H1 (cell line): ENCODE measurements around the gene PARS2. TPM values are rescaled to one million over a fixed set of nuclear protein-coding genes. Genes with fewer than 3 reads are reported as not detected.

Experiments
- CTCF ChIA-PET: fragments of 300-600 bp; sonication (Branson Sonifier 250); formaldehyde crosslinking; loops from one replicate; lab custom pipeline; 2021; ENCODE audit not compliant: partially characterized antibody; lab: Charles Lee
- POLR2A ChIA-PET: fragments of 300-600 bp; sonication (Branson Sonifier 250); formaldehyde crosslinking; loops from one replicate; lab custom pipeline; 2021; ENCODE audit warnings: inconsistent platforms; ENCODE audit not compliant: partially characterized antibody; lab: Charles Lee
- DNase-seq, 2 experiments: peaks; one replicate each; pipeline versions ENCODE4 v3.0.0 to v3.0.0-alpha.2; 2010 to 2022; ENCODE audit warnings: low spot score in 2 of 2, low read depth in 1 of 2, mixed read lengths in 1 of 2
- FAIRE-seq: peaks from 2 replicates; lab custom pipeline; 2011; peaks lifted over from hg19 to GRCh38; lab: Jason Lieb, UNC
- H2AFZ ChIP-seq: 2 replicates; pipeline ENCODE4 v1.8.1; 2012; ENCODE audit warnings: low read length, inconsistent platforms
- H2AK5ac ChIP-seq: 2 replicates; pipeline ENCODE4 v1.6.1; 2013; ENCODE audit warnings: low read depth, low read length
- H2BK120ac ChIP-seq: replicated peaks from 2 replicates; pipeline ENCODE3; 2013; ENCODE audit warnings: low read depth, low read length, inconsistent platforms
- H2BK12ac ChIP-seq: 2 replicates; pipeline ENCODE4 v1.6.1; 2013; ENCODE audit warnings: low read depth, low read length
- H2BK15ac ChIP-seq: 2 replicates; pipeline ENCODE4 v1.6.1; 2013; ENCODE audit warnings: low read length
- H2BK20ac ChIP-seq: 2 replicates; pipeline ENCODE4 v1.6.1; 2013; ENCODE audit warnings: low read length
- H2BK5ac ChIP-seq: 2 replicates; pipeline ENCODE4 v1.6.1; 2013; ENCODE audit warnings: low read depth, low read length
- H3K14ac ChIP-seq: 2 replicates; pipeline ENCODE4 v1.6.1; 2013; ENCODE audit warnings: inconsistent platforms; ENCODE audit not compliant: insufficient read length
- H3K18ac ChIP-seq: 2 replicates; pipeline ENCODE4 v1.6.1; 2013; ENCODE audit warnings: low read length; ENCODE audit errors: extremely low read depth
- H3K23ac ChIP-seq: 2 replicates; pipeline ENCODE4 v1.6.1; 2013; ENCODE audit warnings: inconsistent platforms; ENCODE audit not compliant: insufficient read length
- H3K23me2 ChIP-seq: 2 replicates; pipeline ENCODE4 v1.6.1; 2013; ENCODE audit warnings: low read depth, low read length
- H3K27ac ChIP-seq: 2 replicates; pipeline ENCODE4 v1.6.1; 2011; ENCODE audit warnings: low read depth, low read length, inconsistent platforms
- H3K27me3 ChIP-seq, 4 experiments: replicated peaks in 1 of 4; 1 replicate in 1 of 4; 2 replicates in 3 of 4; pipeline versions ENCODE4 v1.6.1 to v1.8.1; 2011 to 2013; ENCODE audit warnings: low read length in 3 of 4, mild to moderate bottlenecking in 3 of 4, inconsistent platforms in 2 of 4, mixed read lengths in 2 of 4, moderate library complexity in 1 of 4; ENCODE audit not compliant: control insufficient read depth in 3 of 4, insufficient read depth in 3 of 4; ENCODE audit errors: extremely low read depth in 1 of 4
- H3K36me3 ChIP-seq, 4 experiments: 2 replicates each; pipeline versions ENCODE4 v1.6.1 to v1.8.1; 2011 to 2013; ENCODE audit warnings: mild to moderate bottlenecking in 4 of 4, low read length in 3 of 4, moderate library complexity in 2 of 4, control low read depth in 1 of 4, inconsistent platforms in 1 of 4; ENCODE audit not compliant: insufficient read depth in 4 of 4, control insufficient read depth in 2 of 4
- H3K4ac ChIP-seq: replicated peaks from 2 replicates; pipeline ENCODE3; 2013; ENCODE audit warnings: low read length, low read depth, mixed read lengths, inconsistent platforms; ENCODE audit not compliant: insufficient read length
- H3K4me1 ChIP-seq, 4 experiments: replicated peaks in 1 of 4; 1 replicate in 1 of 4; 2 replicates in 3 of 4; pipeline versions ENCODE4 v1.6.1 to v1.8.1; 2011 to 2013; ENCODE audit warnings: low read length in 3 of 4, inconsistent platforms in 2 of 4, mixed read lengths in 1 of 4; ENCODE audit not compliant: insufficient read depth in 4 of 4, control insufficient read depth in 3 of 4
- H3K4me2 ChIP-seq, 2 experiments: 2 replicates each; pipeline versions ENCODE4 v1.6.1 to v1.8.1; 2011 to 2013; ENCODE audit warnings: low read depth in 2 of 2, low read length in 2 of 2, control low read depth in 1 of 2, inconsistent platforms in 1 of 2, mild to moderate bottlenecking in 1 of 2; ENCODE audit not compliant: insufficient read depth in 1 of 2
- H3K4me3 ChIP-seq, 4 experiments: fragments of 200-600, 300-600 bp in 1 of 4; sonication (generic), shearing (Covaris generic), sonication (Bioruptor Twin) in 1 of 4; 2 replicates each; pipeline versions ENCODE4 v1.5.1 to v1.8.1; 2011 to 2016; ENCODE audit warnings: low read length in 4 of 4, low read depth in 3 of 4, control low read depth in 2 of 4, inconsistent platforms in 2 of 4, mild to moderate bottlenecking in 2 of 4, mixed read lengths in 1 of 4, moderate library complexity in 1 of 4; ENCODE audit not compliant: insufficient read depth in 2 of 4; ENCODE audit errors: extremely low read depth in 1 of 4
- H3K56ac ChIP-seq: replicated peaks from 2 replicates; pipeline ENCODE3; 2013; ENCODE audit warnings: low read depth, mild to moderate bottlenecking, mixed read lengths, low read length, inconsistent platforms; ENCODE audit not compliant: insufficient read length
- H3K79me1 ChIP-seq: 2 replicates; pipeline ENCODE4 v1.6.1; 2013; ENCODE audit warnings: low read depth, low read length, control low read depth
- H3K79me2 ChIP-seq, 2 experiments: 2 replicates each; pipeline versions ENCODE4 v1.6.1 to v1.8.1; 2012 to 2013; ENCODE audit warnings: low read length in 2 of 2, mild to moderate bottlenecking in 2 of 2, inconsistent platforms in 1 of 2; ENCODE audit not compliant: insufficient read depth in 2 of 2, control insufficient read depth in 1 of 2
- H3K9ac ChIP-seq, 4 experiments: replicated peaks in 1 of 4; 1 replicate in 1 of 4; 2 replicates in 3 of 4; pipeline versions ENCODE4 v1.6.1 to v1.8.1; 2011 to 2013; ENCODE audit warnings: low read depth in 3 of 4, low read length in 3 of 4, control low read depth in 2 of 4, mild to moderate bottlenecking in 2 of 4, moderate library complexity in 2 of 4, inconsistent platforms in 1 of 4; ENCODE audit errors: extremely low read depth in 1 of 4
- H3K9me3 ChIP-seq, 2 experiments: 2 replicates each; pipeline versions ENCODE4 v1.6.1 to v1.8.1; 2012 to 2013; ENCODE audit warnings: mild to moderate bottlenecking in 2 of 2, moderate library complexity in 2 of 2, control low read depth in 1 of 2, inconsistent platforms in 1 of 2, low read depth in 1 of 2, low read length in 1 of 2, mixed read lengths in 1 of 2; ENCODE audit not compliant: insufficient read depth in 2 of 2
- H4K20me1 ChIP-seq, 2 experiments: replicated peaks in 1 of 2; 2 replicates each; pipeline versions ENCODE3 to v1.8.1; 2011 to 2013; ENCODE audit warnings: inconsistent platforms in 2 of 2, low read length in 2 of 2, mild to moderate bottlenecking in 1 of 2; ENCODE audit not compliant: insufficient read depth in 2 of 2, control insufficient read depth in 1 of 2
- H4K5ac ChIP-seq: 2 replicates; pipeline ENCODE4 v1.6.1; 2013; ENCODE audit warnings: low read length, low read depth, mixed read lengths, inconsistent platforms; ENCODE audit not compliant: insufficient read length
- H4K8ac ChIP-seq: 2 replicates; pipeline ENCODE4 v1.8.0; 2013; ENCODE audit warnings: mild to moderate bottlenecking, moderate library complexity, low read length, inconsistent platforms; ENCODE audit not compliant: insufficient read depth; ENCODE audit errors: extremely low read depth
- H4K91ac ChIP-seq: replicated peaks from 2 replicates; pipeline ENCODE3; 2013; ENCODE audit warnings: low read length, mixed read lengths, inconsistent platforms; ENCODE audit not compliant: insufficient read length
- CEBPB ChIP-seq: IDR thresholded peaks from 2 replicates; pipeline ENCODE4 v1.6.1; 2012; ENCODE audit warnings: low read depth, low read length
- CTBP2 ChIP-seq: IDR thresholded peaks from 2 replicates; pipeline ENCODE4 v1.7.0; 2011; ENCODE audit warnings: borderline replicate concordance, mild to moderate bottlenecking, moderate library complexity, mixed read lengths, low read length; ENCODE audit not compliant: insufficient read depth, insufficient read length
- EGR1 ChIP-seq: IDR thresholded peaks from 2 replicates; pipeline ENCODE4 v1.6.1; 2011; ENCODE audit warnings: low read depth, low read length, borderline replicate concordance
- EZH2 ChIP-seq: fragments of 200-600 bp; sonication (generic); IDR thresholded peaks from 2 replicates; pipeline ENCODE4 v1.7.1; 2012; ENCODE audit warnings: low read depth, mild to moderate bottlenecking, moderate library complexity, low read length, inconsistent platforms; ENCODE audit not compliant: severe bottlenecking
- HDAC2 ChIP-seq, 2 experiments: fragments of 300-600 bp in 1 of 2; sonication (generic) in 1 of 2; IDR thresholded peaks; 2 replicates each; pipeline ENCODE4 v1.6.1; 2011 to 2012; ENCODE audit warnings: low read depth in 2 of 2, low read length in 2 of 2, mild to moderate bottlenecking in 2 of 2, moderate library complexity in 2 of 2, borderline replicate concordance in 1 of 2, inconsistent platforms in 1 of 2
- HDAC6 ChIP-seq: IDR thresholded peaks from one replicate; pipeline ENCODE4 v1.7.1; 2012; ENCODE audit warnings: low read depth, mild to moderate bottlenecking, inconsistent platforms, low read length, moderate library complexity
- JUN ChIP-seq: IDR thresholded peaks from 2 replicates; pipeline ENCODE4 v1.6.1; 2011; ENCODE audit warnings: low read depth, mild to moderate bottlenecking, improper control_type of control experiment, low read length
- MAX ChIP-seq: IDR thresholded peaks from 2 replicates; pipeline ENCODE4 v1.6.1; 2012; ENCODE audit warnings: inconsistent platforms
- NANOG ChIP-seq: IDR thresholded peaks from 2 replicates; pipeline ENCODE4 v1.6.1; 2011; ENCODE audit warnings: low read length, low read depth, mild to moderate bottlenecking, inconsistent platforms; ENCODE audit not compliant: insufficient read depth, poor library complexity, severe bottlenecking
- PHF8 ChIP-seq: fragments of 200-600 bp; sonication (generic); conservative IDR thresholded peaks from 2 replicates; pipeline ENCODE4 v1.7.1; 2012; ENCODE audit warnings: low read depth, mild to moderate bottlenecking, inconsistent platforms, low read length, moderate library complexity
- SAP30 ChIP-seq: fragments of 300-600 bp; sonication (generic); IDR thresholded peaks from 2 replicates; pipeline ENCODE4 v1.7.1; 2012; ENCODE audit warnings: low read length, moderate library complexity, mild to moderate bottlenecking, inconsistent platforms; ENCODE audit not compliant: insufficient read depth, insufficient replicate concordance
- SRF ChIP-seq: IDR thresholded peaks from 2 replicates; pipeline ENCODE4 v1.6.1; 2011; ENCODE audit warnings: mild to moderate bottlenecking, low read depth, low read length, moderate library complexity
- ZNF274 ChIP-seq: IDR thresholded peaks from 2 replicates; pipeline ENCODE4 v1.7.0; 2012; ENCODE audit warnings: low read length, borderline replicate concordance; ENCODE audit errors: extremely low read depth
- WGBS, 2 experiments: shearing (Covaris generic) in 1 of 2; methylation state at CpG; one replicate each; pipeline versions ENCODE4 v1.1.6 to v1.1.7; 2013 to 2015; ENCODE audit warnings: low lambda C conversion rate in 2 of 2, mixed read lengths in 2 of 2, inconsistent platforms in 1 of 2, low coverage in 1 of 2, missing lambda C conversion rate in 1 of 2; ENCODE audit not compliant: insufficient replicate concordance in 2 of 2, insufficient coverage in 1 of 2, insufficient read length in 1 of 2; ENCODE audit errors: extremely low coverage in 1 of 2, missing lambda C conversion rate in 1 of 2; 5-methylcytosine and 5-hydroxymethylcytosine counted together
- polyA plus RNA-seq, 7 experiments: library from polyadenylated mRNA; depleted of rRNA in 3 of 7; stranded (reverse) in 5 of 7; unstranded in 2 of 7; fragments of >200 nt in 5 of 7; fragments of 200-250 nt in 2 of 7; gene quantifications; 1 replicate in 5 of 7; 2 replicates in 1 of 7; 4 replicates in 1 of 7; pipeline versions ENCODE4 v1.2.1 to v1.2.3, GENCODE V29; 2011 to 2013; ENCODE audit warnings: missing spikeins in 2 of 7, mixed read lengths in 2 of 7
- total RNA-seq: library from RNA; stranded (reverse); fragmentation: NEBNext Ultra II Directional; extraction: Animal tissue kit (Norgen Biotek cat#: 25700); gene quantifications from 2 replicates; pipeline ENCODE4 v1.2.1, GENCODE V29; 2021

Gene PARS2
- total and polyA plus RNA-seq, 2 of the 8 experiments (the other 6 are each of a cell fraction or from before 2014, with no cell fraction given) = 8.9 to 10.0 TPM

GRCh38 chr1:54782588-54782987, 18.3 kb upstream of the PARS2 start:
- no peak overlapping the region for H3K23ac ChIP-seq
- no peak overlapping the region for H3K9ac ChIP-seq
- H3K4me2 ChIP-seq = no peak overlapping the region
- no peak overlapping the region for H3K18ac ChIP-seq
- H4K91ac ChIP-seq = no peak overlapping the region
- no peak overlapping the region for H3K4ac ChIP-seq
- no peak for DNase-seq
- H3K27me3 ChIP-seq = peaks cover 15 to 26% (median 25%) of the 10 kb centered on the region in 4 experiments; a peak in 6 of 7 replicates
- ChIA-PET POLR2A (no interaction called here), CTCF (interaction anchor here (0.7 to 3.0 kb wide), 4 partner anchors 9 to 18 kb away, joined by 3 to 31 read pairs (median 3); partner anchors contain the start of gene TTC22)
- FAIRE-seq = no peak
- H2BK12ac ChIP-seq = no peak overlapping the region
- H3K27ac ChIP-seq = no peak overlapping the region
- H3K14ac ChIP-seq = no peak overlapping the region
- no peak overlapping the region for H2BK120ac ChIP-seq
- no peaks in the 10 kb centered on the region; a peak in 1 of 7 replicates for H3K4me1 ChIP-seq
- no peak overlapping the region for H4K5ac ChIP-seq
- WGBS, 2 experiments = 88% methylated on average over 2 of the region's 2 CpGs; no CpG with 5 or more reads in 1 of the 2 experiments
- no peaks in the 10 kb centered on the region for H3K79me2 ChIP-seq
- no peak overlapping the region for H2AFZ ChIP-seq
- no peaks in the 10 kb centered on the region for H3K9me3 ChIP-seq
- H2BK15ac ChIP-seq = no peak overlapping the region
- H3K4me3 ChIP-seq = no peak overlapping the region
- H4K20me1 ChIP-seq = no peaks in the 10 kb centered on the region
- no peak overlapping the region for H2BK5ac ChIP-seq
- H2BK20ac ChIP-seq = no peak overlapping the region
- H3K36me3 ChIP-seq = no peaks in the 10 kb centered on the region
- no peak overlapping the region for H3K56ac ChIP-seq
- no peak overlapping the region for H4K8ac ChIP-seq
- H3K23me2 ChIP-seq = peaks cover 5% of the 10 kb centered on the region; the same call in 1 of the 2 replicates
- no peak overlapping the region for H2AK5ac ChIP-seq
- peaks cover 2% of the 10 kb centered on the region; the same call in 1 of the 2 replicates for H3K79me1 ChIP-seq
- TF ChIP-seq HDAC6 (no peak), MAX (no peak), CTBP2 (no peak), PHF8 (no peak), NANOG (no peak), EZH2 (no peak), SAP30 (no peak), SRF (no peak), HDAC2 (IDR thresholded peaks at IDR 0.05; ENCODE audit: borderline replicate concordance in 1 of 2, low read depth in 2 of 2, low read length in 2 of 2) (no peak), JUN (no peak), EGR1 (no peak), ZNF274 (no peak), CEBPB (no peak)
